Activated CD4-positive, alpha-beta memory T cell treated with anti-CD3 and anti-CD28 coated beads, Interleukin-2, amount 10 ng/mL, durations not matched to agents 7 days and 5 days (primary cell): ENCODE results near the gene HES5. TPM values are rescaled to one million over a fixed set of nuclear protein-coding genes. Genes with fewer than 3 reads are reported as not detected.

Experiments used
- CTCF ChIA-PET: fragments of 350-600 bp; sonication (Branson Sonifier 250); formaldehyde crosslinking; loops from one replicate; lab custom pipeline; 2021; ENCODE audit warnings: antibody characterized with exemption, inconsistent platforms; lab: Charles Lee
- POLR2A ChIA-PET: fragments of 350-600 bp; sonication (Branson Sonifier 250); formaldehyde crosslinking; loops from one replicate; lab custom pipeline; 2021; ENCODE audit warnings: antibody characterized with exemption; lab: Charles Lee
- DNase-seq: peaks from one replicate; pipeline ENCODE4 v3.0.0-alpha.2; 2020
- H3K27ac Mint-ChIP-seq: one replicate; pipeline ENCODE4 v1.8.0; 2021; ENCODE audit warnings: mild to moderate bottlenecking, mixed read lengths
- H3K27me3 Mint-ChIP-seq: one replicate; pipeline ENCODE4 v1.8.0; 2021; ENCODE audit warnings: mixed read lengths
- H3K36me3 Mint-ChIP-seq: one replicate; pipeline ENCODE4 v1.8.0; 2021; ENCODE audit warnings: low read depth, mixed read lengths
- H3K4me1 Mint-ChIP-seq: one replicate; pipeline ENCODE4 v1.8.0; 2021; ENCODE audit warnings: mixed read lengths
- H3K4me3 Mint-ChIP-seq: one replicate; pipeline ENCODE4 v1.8.0; 2021; ENCODE audit warnings: mild to moderate bottlenecking, mixed read lengths
- H3K9me3 Mint-ChIP-seq: one replicate; pipeline ENCODE4 v1.8.0; 2021; ENCODE audit warnings: mixed read lengths
- total RNA-seq, 2 experiments: library from RNA; stranded (reverse); gene quantifications; one replicate each; pipeline ENCODE4 v1.2.3, GENCODE V29; 2021

HES5 gene
- total RNA-seq, 2 experiments from 2014 or later, result not detected

- no peaks in the 10 kb centered on the region for H3K9me3 Mint-ChIP-seq
- no peak for DNase-seq
- H3K27ac Mint-ChIP-seq, result no peak overlapping the region
- CTCF ChIA-PET, result no interaction called here
- peaks cover 28% of the 10 kb centered on the region for H3K4me1 Mint-ChIP-seq
- no peaks in the 10 kb centered on the region for H3K36me3 Mint-ChIP-seq
- H3K4me3 Mint-ChIP-seq, result no peak overlapping the region
- no peaks in the 10 kb centered on the region for H3K27me3 Mint-ChIP-seq
- POLR2A ChIA-PET, result interaction anchor here (2.7 kb wide), 1 partner anchor 9 kb away, joined by 8 read pairs; no protein-coding TSS in a partner anchor
Measured at GRCh38 chr1:2497891-2498290, 32.2 kb downstream of the HES5 start.

GRCh38 chr1:2496746-2497145 lies 33.3 kb downstream of the HES5 start:
- no peaks in the 10 kb centered on the region for H3K36me3 Mint-ChIP-seq
- CTCF ChIA-PET, result interaction anchor here (1.5 kb wide), 1 partner anchor 27 kb away, joined by 3 read pairs; no protein-coding TSS in a partner anchor
- H3K27me3 Mint-ChIP-seq, result no peaks in the 10 kb centered on the region
- peaks cover 28% of the 10 kb centered on the region for H3K4me1 Mint-ChIP-seq
- POLR2A ChIA-PET, result interaction anchor here (1.0 to 2.7 kb wide), 4 partner anchors 10 to 81 kb away, joined by 3 to 8 read pairs (median 4); no protein-coding TSS in a partner anchor
- H3K27ac Mint-ChIP-seq, result no peak overlapping the region
- no peaks in the 10 kb centered on the region for H3K9me3 Mint-ChIP-seq
- no peak for DNase-seq
- H3K4me3 Mint-ChIP-seq, result no peak overlapping the region

GRCh38 chr1:2496087-2496622 lies 33.9 kb downstream of the HES5 start:
- CTCF ChIA-PET, result interaction anchor here (1.5 kb wide), 1 partner anchor 28 kb away, joined by 3 read pairs; no protein-coding TSS in a partner anchor
- peaks cover 28% of the 10 kb centered on the region for H3K4me1 Mint-ChIP-seq
- H3K27ac Mint-ChIP-seq, result no peak overlapping the region
- H3K9me3 Mint-ChIP-seq, result no peaks in the 10 kb centered on the region
- peak; percentile 56 for DNase-seq
- POLR2A ChIA-PET, result interaction anchor here (1.0 to 2.7 kb wide), 4 partner anchors 11 to 80 kb away, joined by 3 to 8 read pairs (median 4); no protein-coding TSS in a partner anchor
- H3K4me3 Mint-ChIP-seq, result no peak overlapping the region
- no peaks in the 10 kb centered on the region for H3K36me3 Mint-ChIP-seq
- no peaks in the 10 kb centered on the region for H3K27me3 Mint-ChIP-seq

GRCh38 chr1:2495546-2495945 lies 34.5 kb downstream of the HES5 start:
- Mint-ChIP-seq H3K4me1 (peaks cover 26% of the 10 kb centered on the region), H3K9me3 (no peaks in the 10 kb centered on the region), H3K36me3 (no peaks in the 10 kb centered on the region), H3K27ac (no peak overlapping the region), H3K4me3 (no peak overlapping the region), H3K27me3 (no peaks in the 10 kb centered on the region)
- no peak for DNase-seq
- POLR2A ChIA-PET, result interaction anchor here (1.2 to 1.4 kb wide), 2 partner anchors 54 to 80 kb away, joined by 3 to 4 read pairs; no protein-coding TSS in a partner anchor
- CTCF ChIA-PET, result interaction anchor here (1.5 kb wide), 1 partner anchor 29 kb away, joined by 3 read pairs; no protein-coding TSS in a partner anchor

GRCh38 chr1:2495026-2495425 lies 35.0 kb downstream of the HES5 start:
- no peaks in the 10 kb centered on the region for H3K27me3 Mint-ChIP-seq
- no peaks in the 10 kb centered on the region for H3K36me3 Mint-ChIP-seq
- no peaks in the 10 kb centered on the region for H3K9me3 Mint-ChIP-seq
- H3K27ac Mint-ChIP-seq, result no peak overlapping the region
- CTCF ChIA-PET, result no interaction called here
- no peak for DNase-seq
- POLR2A ChIA-PET, result no interaction called here
- peaks cover 21% of the 10 kb centered on the region for H3K4me1 Mint-ChIP-seq
- H3K4me3 Mint-ChIP-seq, result no peak overlapping the region

GRCh38 chr1:2494323-2494693 lies 35.8 kb downstream of the HES5 start:
- H3K4me1 Mint-ChIP-seq, result peaks cover 14% of the 10 kb centered on the region
- CTCF ChIA-PET, result no interaction called here
- H3K27me3 Mint-ChIP-seq, result no peaks in the 10 kb centered on the region
- no peak overlapping the region for H3K4me3 Mint-ChIP-seq
- H3K9me3 Mint-ChIP-seq, result peaks cover 3% of the 10 kb centered on the region
- no peak overlapping the region for H3K27ac Mint-ChIP-seq
- POLR2A ChIA-PET, result interaction anchor here (0.9 kb wide), 1 partner anchor 10 kb away, joined by 3 read pairs; no protein-coding TSS in a partner anchor
- no peak for DNase-seq
- peaks cover under 1% of the 10 kb centered on the region for H3K36me3 Mint-ChIP-seq

- Mint-ChIP-seq H3K9me3 (peaks cover 6% of the 10 kb centered on the region), H3K4me3 (no peak overlapping the region), H3K27ac (no peak overlapping the region), H3K27me3 (no peaks in the 10 kb centered on the region), H3K4me1 (peaks cover 11% of the 10 kb centered on the region), H3K36me3 (peaks cover 6% of the 10 kb centered on the region)
- ChIA-PET POLR2A (interaction anchor here (0.9 kb wide), 1 partner anchor 10 kb away, joined by 3 read pairs; no protein-coding TSS in a partner anchor), CTCF (no interaction called here)
- no peak for DNase-seq
Measured at GRCh38 chr1:2493691-2494322, 36.3 kb downstream of the HES5 start.

- Mint-ChIP-seq H3K9me3 (peaks cover 11% of the 10 kb centered on the region), H3K36me3 (peaks cover 9% of the 10 kb centered on the region), H3K4me1 (peaks cover 11% of the 10 kb centered on the region), H3K4me3 (no peak overlapping the region), H3K27ac (no peak overlapping the region), H3K27me3 (no peaks in the 10 kb centered on the region)
- POLR2A ChIA-PET, result interaction anchor here (0.9 kb wide), 1 partner anchor 11 kb away, joined by 3 read pairs; no protein-coding TSS in a partner anchor
- CTCF ChIA-PET, result no interaction called here
- DNase-seq, result no peak
Measured at GRCh38 chr1:2493218-2493617, 36.8 kb downstream of the HES5 start.

GRCh38 chr1:2492091-2492490 lies 38.0 kb downstream of the HES5 start:
- peaks cover 9% of the 10 kb centered on the region for H3K36me3 Mint-ChIP-seq
- peaks cover 10% of the 10 kb centered on the region for H3K4me1 Mint-ChIP-seq
- no peaks in the 10 kb centered on the region for H3K27me3 Mint-ChIP-seq
- DNase-seq, result no peak
- no peak overlapping the region for H3K4me3 Mint-ChIP-seq
- POLR2A ChIA-PET, result no interaction called here
- peaks cover 13% of the 10 kb centered on the region for H3K9me3 Mint-ChIP-seq
- CTCF ChIA-PET, result no interaction called here
- no peak overlapping the region for H3K27ac Mint-ChIP-seq

GRCh38 chr1:2489615-2490014 lies 40.4 kb downstream of the HES5 start:
- H3K4me1 Mint-ChIP-seq, result peaks cover 2% of the 10 kb centered on the region

GRCh38 chr1:2488688-2489087 lies 41.4 kb downstream of the HES5 start:
- POLR2A ChIA-PET, result interaction anchor here (1.0 kb wide), 1 partner anchor 18 kb away, joined by 3 read pairs; no protein-coding TSS in a partner anchor
- H3K36me3 Mint-ChIP-seq, result peaks cover 9% of the 10 kb centered on the region
- H3K27ac Mint-ChIP-seq, result no peak overlapping the region
- peaks cover 13% of the 10 kb centered on the region for H3K9me3 Mint-ChIP-seq
- H3K4me3 Mint-ChIP-seq, result no peak overlapping the region
- H3K4me1 Mint-ChIP-seq, result no peaks in the 10 kb centered on the region
- no peaks in the 10 kb centered on the region for H3K27me3 Mint-ChIP-seq
- CTCF ChIA-PET, result no interaction called here
- no peak for DNase-seq

More at GRCh38 chr1:2489615-2490014, 40.4 kb downstream of the HES5 start:
- POLR2A ChIA-PET, result no interaction called here
- H3K4me3 Mint-ChIP-seq, result no peak overlapping the region
- DNase-seq, result no peak
- peaks cover 13% of the 10 kb centered on the region for H3K9me3 Mint-ChIP-seq
- H3K27me3 Mint-ChIP-seq, result no peaks in the 10 kb centered on the region
- CTCF ChIA-PET, result no interaction called here
- peaks cover 9% of the 10 kb centered on the region for H3K36me3 Mint-ChIP-seq
- no peak overlapping the region for H3K27ac Mint-ChIP-seq

GRCh38 chr1:2486558-2486957 lies 43.5 kb downstream of the HES5 start:
- no peak overlapping the region for H3K4me3 Mint-ChIP-seq
- ChIA-PET POLR2A (no interaction called here), CTCF (no interaction called here)
- no peak overlapping the region for H3K27ac Mint-ChIP-seq
- no peak for DNase-seq
- H3K4me1 Mint-ChIP-seq, result no peaks in the 10 kb centered on the region
- peaks cover 9% of the 10 kb centered on the region for H3K36me3 Mint-ChIP-seq
- no peaks in the 10 kb centered on the region for H3K27me3 Mint-ChIP-seq
- peaks cover 13% of the 10 kb centered on the region for H3K9me3 Mint-ChIP-seq

- CTCF ChIA-PET, result no interaction called here
- H3K9me3 Mint-ChIP-seq, result peaks cover 13% of the 10 kb centered on the region
- no peak overlapping the region for H3K27ac Mint-ChIP-seq
- POLR2A ChIA-PET, result no interaction called here
- peaks cover 9% of the 10 kb centered on the region for H3K36me3 Mint-ChIP-seq
- H3K4me3 Mint-ChIP-seq, result no peak overlapping the region
- H3K4me1 Mint-ChIP-seq, result no peaks in the 10 kb centered on the region
- H3K27me3 Mint-ChIP-seq, result no peaks in the 10 kb centered on the region
- no peak for DNase-seq
Measured at GRCh38 chr1:2486041-2486440, 44.0 kb downstream of the HES5 start.
